DOHH2 (cell line): ENCODE data around the gene PAPPA.

Source experiments
- H3F3A ChIP-seq: fragments of 200-600 bp; sonication (generic), shearing (Covaris generic); 2 replicates; pipeline ENCODE4 v1.6.0; 2016; ENCODE audit warnings: antibody characterized with exemption, mild to moderate bottlenecking; ENCODE audit not compliant: control insufficient read depth, insufficient read depth
- H3K27ac ChIP-seq: fragments of 200-600 bp; sonication (generic); 2 replicates; pipeline ENCODE4 v1.5.1; 2014; ENCODE audit warnings: low read depth, mild to moderate bottlenecking, low read length, moderate library complexity
- H3K27me3 ChIP-seq: fragments of 200-600 bp; sonication (generic); 2 replicates; pipeline ENCODE4 v1.6.1; 2014; ENCODE audit warnings: mild to moderate bottlenecking, low read length, mixed read lengths; ENCODE audit not compliant: control insufficient read depth
- H3K36me3 ChIP-seq: fragments of 200-600 bp; sonication (generic); 2 replicates; pipeline ENCODE4 v1.6.1; 2014; ENCODE audit warnings: mild to moderate bottlenecking, low read length, moderate library complexity, mixed read lengths; ENCODE audit not compliant: control insufficient read depth
- H3K4me1 ChIP-seq: fragments of 200-600 bp; sonication (generic); 2 replicates; pipeline ENCODE4 v1.6.1; 2014; ENCODE audit warnings: mild to moderate bottlenecking, low read length, mixed read lengths; ENCODE audit not compliant: control insufficient read depth
- H3K4me2 ChIP-seq: fragments of 200-600 bp; sonication (generic); 2 replicates; pipeline ENCODE4 v1.6.0; 2014; ENCODE audit warnings: mild to moderate bottlenecking, low read length, moderate library complexity
- H3K4me3 ChIP-seq: fragments of 200-600 bp; sonication (generic); 2 replicates; pipeline ENCODE4 v1.5.1; 2014; ENCODE audit warnings: mild to moderate bottlenecking, low read length, mixed read lengths
- H3K79me2 ChIP-seq: fragments of 200-600 bp; sonication (generic); 2 replicates; pipeline ENCODE4 v1.6.1; 2014; ENCODE audit warnings: mild to moderate bottlenecking, low read length, mixed read lengths; ENCODE audit not compliant: control insufficient read depth
- H3K9me2 ChIP-seq: fragments of 200-600 bp; sonication (generic); replicated peaks from 2 replicates; pipeline ENCODE4 v1.6.1; 2014; ENCODE audit warnings: mild to moderate bottlenecking, low read length, mixed read lengths; ENCODE audit not compliant: control insufficient read depth
- H3K9me3 ChIP-seq: fragments of 200-600 bp; sonication (generic); 2 replicates; pipeline ENCODE4 v1.6.1; 2014; ENCODE audit warnings: antibody characterized with exemption, low read length, mixed read lengths; ENCODE audit not compliant: control insufficient read depth, insufficient read depth
- H4K20me1 ChIP-seq: fragments of 200-600 bp; sonication (generic); 2 replicates; pipeline ENCODE4 v1.6.0; 2014; ENCODE audit warnings: low read depth, mild to moderate bottlenecking, antibody characterized with exemption, low read length, moderate library complexity; ENCODE audit not compliant: control insufficient read depth, insufficient read depth
- EZH2phosphoT487 ChIP-seq: fragments of 200-600 bp; sonication (generic); IDR thresholded peaks from 2 replicates; pipeline ENCODE4 v1.6.1; 2017; ENCODE audit warnings: borderline replicate concordance, mild to moderate bottlenecking, antibody characterized with exemption, low read length, moderate library complexity, mixed read lengths
- TF ChIP-seq, protein P1 (sequence below): fragments of 200-600 bp; sonication (generic); IDR thresholded peaks from one replicate; pipeline ENCODE4 v1.5.1; 2014; ENCODE audit warnings: antibody characterized with exemption, mild to moderate bottlenecking, low read depth, low read length; ENCODE audit not compliant: poor library complexity, severe bottlenecking

Gene PAPPA

DNA sequence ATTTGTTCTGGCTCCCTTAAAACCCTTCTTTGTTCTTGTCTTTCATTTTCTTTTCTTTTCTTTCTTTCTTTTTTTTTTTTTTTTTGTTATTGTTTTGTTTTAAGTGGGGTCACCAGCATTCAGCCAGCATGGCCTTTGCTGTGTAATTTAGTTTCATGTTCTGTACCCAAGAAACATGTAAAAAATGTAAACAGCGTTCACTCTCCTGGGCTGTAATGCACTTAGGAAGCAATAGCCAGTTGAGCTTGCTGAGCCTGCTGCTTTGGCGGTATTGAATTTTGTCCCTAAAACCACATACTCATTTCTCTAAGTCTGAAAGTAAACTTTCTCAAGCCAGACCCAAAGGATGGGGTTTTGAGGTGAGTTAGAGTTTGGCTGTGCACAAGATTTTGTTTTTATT is 158.6 kb downstream of the PAPPA start:
- H3K4me3 ChIP-seq: no peak overlapping the region
- H3K9me3 ChIP-seq: no peaks in the 10 kb centered on the region
- H3K4me1 ChIP-seq: no peaks in the 10 kb centered on the region
- no peaks in the 10 kb centered on the region for H3K79me2 ChIP-seq
- H3K27me3 ChIP-seq: no peaks in the 10 kb centered on the region
- H3K27ac ChIP-seq: no peak overlapping the region
- no peaks in the 10 kb centered on the region for H3K9me2 ChIP-seq
- no peak overlapping the region for H3K4me2 ChIP-seq
- TF ChIP-seq, protein P1, sequence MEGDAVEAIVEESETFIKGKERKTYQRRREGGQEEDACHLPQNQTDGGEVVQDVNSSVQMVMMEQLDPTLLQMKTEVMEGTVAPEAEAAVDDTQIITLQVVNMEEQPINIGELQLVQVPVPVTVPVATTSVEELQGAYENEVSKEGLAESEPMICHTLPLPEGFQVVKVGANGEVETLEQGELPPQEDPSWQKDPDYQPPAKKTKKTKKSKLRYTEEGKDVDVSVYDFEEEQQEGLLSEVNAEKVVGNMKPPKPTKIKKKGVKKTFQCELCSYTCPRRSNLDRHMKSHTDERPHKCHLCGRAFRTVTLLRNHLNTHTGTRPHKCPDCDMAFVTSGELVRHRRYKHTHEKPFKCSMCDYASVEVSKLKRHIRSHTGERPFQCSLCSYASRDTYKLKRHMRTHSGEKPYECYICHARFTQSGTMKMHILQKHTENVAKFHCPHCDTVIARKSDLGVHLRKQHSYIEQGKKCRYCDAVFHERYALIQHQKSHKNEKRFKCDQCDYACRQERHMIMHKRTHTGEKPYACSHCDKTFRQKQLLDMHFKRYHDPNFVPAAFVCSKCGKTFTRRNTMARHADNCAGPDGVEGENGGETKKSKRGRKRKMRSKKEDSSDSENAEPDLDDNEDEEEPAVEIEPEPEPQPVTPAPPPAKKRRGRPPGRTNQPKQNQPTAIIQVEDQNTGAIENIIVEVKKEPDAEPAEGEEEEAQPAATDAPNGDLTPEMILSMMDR: no peak
- no peak for TF ChIP-seq EZH2phosphoT487
- no peaks in the 10 kb centered on the region for H3K36me3 ChIP-seq
- H3F3A ChIP-seq: no peaks in the 10 kb centered on the region
- H4K20me1 ChIP-seq: no peaks in the 10 kb centered on the region

DNA sequence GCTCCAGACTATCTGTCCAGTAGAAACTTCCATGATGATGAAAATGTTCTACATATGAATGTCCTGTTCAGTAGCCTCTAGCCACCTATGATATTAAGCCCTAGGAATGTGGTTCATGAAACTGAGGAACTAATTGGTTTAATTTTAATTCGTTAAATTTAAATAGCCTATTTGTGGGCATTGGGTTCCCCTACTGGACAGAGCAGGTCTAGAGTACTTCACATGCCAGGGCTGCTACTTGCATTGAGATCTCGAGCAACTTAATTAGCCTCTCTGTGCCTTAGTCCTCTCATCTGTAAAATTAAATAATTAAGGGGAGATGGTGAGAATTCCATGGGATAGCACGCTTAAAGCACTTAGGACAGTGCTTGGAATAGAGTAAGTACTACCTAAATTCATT is 160.0 kb downstream of the PAPPA start:
- Histone ChIP-seq H3F3A (no peaks in the 10 kb centered on the region), H3K27me3 (no peaks in the 10 kb centered on the region), H3K36me3 (no peaks in the 10 kb centered on the region), H3K79me2 (no peaks in the 10 kb centered on the region), H3K9me3 (no peaks in the 10 kb centered on the region), H3K4me3 (no peak overlapping the region), H3K27ac (no peak overlapping the region), H3K4me1 (no peaks in the 10 kb centered on the region), H3K9me2 (no peaks in the 10 kb centered on the region), H4K20me1 (no peaks in the 10 kb centered on the region), H3K4me2 (no peak overlapping the region)
- no peak for TF ChIP-seq EZH2phosphoT487
- TF ChIP-seq, protein P1: no peak

DNA sequence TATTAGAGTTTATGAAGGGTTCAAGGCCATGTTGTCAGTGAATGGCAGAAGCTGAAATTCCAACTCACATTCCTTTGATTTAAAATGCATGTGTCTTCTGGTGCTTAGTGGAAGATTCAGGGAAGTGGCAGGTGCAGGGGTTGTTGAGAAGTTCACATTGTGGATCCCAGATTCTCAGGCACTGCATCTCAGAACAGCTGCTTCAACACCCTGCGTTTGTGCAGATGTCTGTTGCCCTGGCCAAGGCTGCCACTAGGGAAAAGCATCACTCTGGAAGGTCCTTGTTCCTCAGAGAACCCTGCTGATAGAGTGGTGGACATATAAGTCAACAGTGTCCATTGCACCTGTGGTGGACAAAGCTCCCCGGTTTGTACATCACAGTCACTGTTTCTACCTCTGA is 162.7 kb downstream of the PAPPA start:
- Histone ChIP-seq H3K36me3 (no peaks in the 10 kb centered on the region), H3K9me2 (no peaks in the 10 kb centered on the region), H3F3A (no peaks in the 10 kb centered on the region), H3K4me3 (no peak overlapping the region), H3K4me2 (no peak overlapping the region), H3K9me3 (no peaks in the 10 kb centered on the region), H3K4me1 (no peaks in the 10 kb centered on the region), H3K79me2 (no peaks in the 10 kb centered on the region), H4K20me1 (no peaks in the 10 kb centered on the region), H3K27me3 (no peaks in the 10 kb centered on the region), H3K27ac (no peak overlapping the region)
- no peak for TF ChIP-seq EZH2phosphoT487
- TF ChIP-seq, protein P1: no peak

DNA sequence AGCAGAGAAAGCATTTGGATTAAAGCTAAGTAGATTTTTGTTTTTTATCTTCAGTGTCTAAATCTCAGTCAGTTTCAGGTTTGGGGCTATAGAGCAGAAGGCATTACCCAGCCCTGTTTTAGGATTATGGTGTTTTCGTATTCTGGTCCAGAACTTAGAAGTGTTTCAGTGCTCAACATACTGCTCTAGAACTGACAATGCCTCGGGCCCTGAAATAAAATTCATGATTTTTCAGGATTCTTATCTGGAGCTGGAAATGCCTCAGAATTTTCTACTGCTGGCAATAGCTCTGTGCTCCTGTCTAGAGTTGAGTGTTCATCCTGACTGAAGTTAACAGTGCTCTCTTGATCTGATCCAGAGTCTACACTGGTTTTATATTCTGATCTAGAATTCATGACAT is 163.9 kb downstream of the PAPPA start:
- Histone ChIP-seq H3K4me1 (no peaks in the 10 kb centered on the region), H3K27ac (no peak overlapping the region), H3K79me2 (no peaks in the 10 kb centered on the region), H3K36me3 (no peaks in the 10 kb centered on the region), H3F3A (no peaks in the 10 kb centered on the region), H3K9me2 (no peaks in the 10 kb centered on the region), H3K9me3 (no peaks in the 10 kb centered on the region), H3K4me2 (no peak overlapping the region), H3K4me3 (no peak overlapping the region), H3K27me3 (no peaks in the 10 kb centered on the region), H4K20me1 (no peaks in the 10 kb centered on the region)
- TF ChIP-seq EZH2phosphoT487: no peak
- TF ChIP-seq, protein P1: no peak
